GM23338 (cell line): ENCODE results near the gene MASP2. TPM values are rescaled to one million over a fixed set of nuclear protein-coding genes. Genes with fewer than 3 reads are reported as not detected.
"Not testable (repeated sequence)": the region's sequence is repeated elsewhere in the genome, so short reads cannot be mapped to it uniquely, and the experiment has no call there.

ENCODE experiments used
- ATAC-seq: fragments of 200-7000 bp; cut with Tn5 transposase; 3 replicates; pipeline ENCODE4 v1.9.1; 2020
- DNase-seq: peaks from one replicate; pipeline ENCODE4 v3.0.0-alpha.2; 2015; ENCODE audit warnings: low spot score
- H2AFZ ChIP-seq: fragments of 200-600 bp; sonication (generic); 2 replicates; pipeline ENCODE4 v1.8.0; 2016; ENCODE audit warnings: antibody characterized with exemption, mild to moderate bottlenecking, moderate library complexity
- H3F3A ChIP-seq: fragments of 200-600 bp; sonication (generic); replicated peaks from 2 replicates; pipeline ENCODE4 v1.8.0; 2017; ENCODE audit warnings: antibody characterized with exemption, mixed run types, low read depth
- H3K27ac ChIP-seq: fragments of 200-600 bp; sonication (generic); 2 replicates; pipeline ENCODE4 v1.6.1; 2016; ENCODE audit warnings: low read depth
- H3K27me3 ChIP-seq: fragments of 200-600 bp; sonication (generic); 2 replicates; pipeline ENCODE4 v1.8.0; 2016; ENCODE audit warnings: mild to moderate bottlenecking, mixed run types, moderate library complexity; ENCODE audit not compliant: insufficient read depth
- H3K36me3 ChIP-seq: fragments of 200-600 bp; sonication (generic); 2 replicates; pipeline ENCODE4 v1.8.0; 2016; ENCODE audit warnings: mild to moderate bottlenecking; ENCODE audit not compliant: insufficient read depth
- H3K4me1 ChIP-seq: fragments of 200-600 bp; sonication (generic); 2 replicates; pipeline ENCODE4 v1.8.0; 2016; ENCODE audit warnings: mild to moderate bottlenecking, moderate library complexity; ENCODE audit not compliant: insufficient read depth
- H3K4me2 ChIP-seq: fragments of 200-600 bp; sonication (generic); 2 replicates; pipeline ENCODE4 v1.7.1; 2017; ENCODE audit warnings: mixed run types
- H3K4me3 ChIP-seq: fragments of 200-600 bp; sonication (generic); 2 replicates; pipeline ENCODE4 v1.6.1; 2016; ENCODE audit warnings: mixed run types
- H3K79me2 ChIP-seq: fragments of 200-600 bp; sonication (generic); replicated peaks from 2 replicates; pipeline ENCODE4 v1.8.0; 2017; ENCODE audit warnings: mild to moderate bottlenecking; ENCODE audit not compliant: insufficient read depth
- H3K9me2 ChIP-seq: fragments of 200-600 bp; sonication (generic); 2 replicates; pipeline ENCODE4 v1.8.0; 2017; ENCODE audit not compliant: insufficient read depth
- H4K20me1 ChIP-seq: fragments of 200-600 bp; sonication (generic); replicated peaks from 2 replicates; pipeline ENCODE4 v1.8.0; 2017; ENCODE audit warnings: mild to moderate bottlenecking; ENCODE audit not compliant: insufficient read depth
- H3K27ac Mint-ChIP-seq: 2 replicates; pipeline ENCODE4 v1.8.0; 2020; ENCODE audit warnings: inconsistent platforms, mild to moderate bottlenecking, moderate library complexity, mixed read lengths
- H3K27me3 Mint-ChIP-seq: 3 replicates; pipeline ENCODE4 v1.8.0; 2022; ENCODE audit warnings: low read depth, mild to moderate bottlenecking, moderate library complexity, mixed read lengths, inconsistent platforms; ENCODE audit not compliant: insufficient read depth, poor library complexity
- H3K36me3 Mint-ChIP-seq: 3 replicates; pipeline ENCODE4 v1.8.0; 2021; ENCODE audit warnings: low read depth, mild to moderate bottlenecking, inconsistent platforms, moderate library complexity, mixed read lengths
- H3K4me1 Mint-ChIP-seq: 3 replicates; pipeline ENCODE4 v1.8.0; 2020; ENCODE audit warnings: mild to moderate bottlenecking, inconsistent platforms, mixed read lengths
- H3K4me3 Mint-ChIP-seq: 3 replicates; pipeline ENCODE4 v1.8.0; 2021; ENCODE audit warnings: moderate library complexity, mild to moderate bottlenecking, inconsistent platforms, mixed read lengths
- H3K9me3 Mint-ChIP-seq: 3 replicates; pipeline ENCODE4 v1.8.0; 2020; ENCODE audit warnings: moderate library complexity, mild to moderate bottlenecking, inconsistent platforms, mixed read lengths
- CREB1 ChIP-seq: fragments of 250-450 bp; sonication (Bioruptor Pico); IDR thresholded peaks from 2 replicates; pipeline ENCODE4 v1.5.0; 2020; ENCODE audit warnings: low read depth, mild to moderate bottlenecking, moderate library complexity
- CTCF ChIP-seq, 2 experiments: fragments of 200-600 bp in 1 of 2; sonication (generic) in 1 of 2; conservative IDR thresholded peaks; 2 replicates each; pipeline versions ENCODE4 v1.5.1 to v1.6.1; 2016 to 2017; ENCODE audit warnings: antibody characterized with exemption in 2 of 2, low read depth in 2 of 2, mild to moderate bottlenecking in 2 of 2, moderate library complexity in 1 of 2
- ETS1 ChIP-seq: IDR thresholded peaks from 2 replicates; pipeline ENCODE4 v1.6.1; 2016; ENCODE audit warnings: antibody characterized with exemption
- EZH2phosphoT487 ChIP-seq: fragments of 200-600 bp; sonication (generic); IDR thresholded peaks from one replicate; pipeline ENCODE4 v1.8.1; 2018; ENCODE audit warnings: antibody characterized with exemption; ENCODE audit not compliant: unreplicated experiment
- JUNB ChIP-seq: IDR thresholded peaks from one replicate; pipeline ENCODE4 v1.6.1; 2016; ENCODE audit warnings: antibody characterized with exemption; ENCODE audit not compliant: unreplicated experiment
- NANOG ChIP-seq: IDR thresholded peaks from 2 replicates; pipeline ENCODE4 v1.6.1; 2016; ENCODE audit warnings: antibody characterized with exemption, borderline replicate concordance
- REST ChIP-seq: IDR thresholded peaks from one replicate; pipeline ENCODE4 v1.6.1; 2018; ENCODE audit warnings: antibody characterized with exemption; ENCODE audit not compliant: unreplicated experiment
- ZNF331 ChIP-seq: fragments of 250-450 bp; sonication (Bioruptor Pico); IDR thresholded peaks from 2 replicates; pipeline ENCODE4 v1.5.0; 2020; ENCODE audit warnings: low read depth, mild to moderate bottlenecking, moderate library complexity
- polyA plus RNA-seq: library from polyadenylated mRNA; unstranded; fragments of >200 nt; fragmentation: Nextera tagmentation; extraction: Ambion mirVana; gene quantifications from 2 replicates; pipeline ENCODE4 v1.2.1, GENCODE V29; 2016
- total RNA-seq: library from RNA; depleted of rRNA; stranded (reverse); fragments of >200 nt; shearing (Covaris generic); gene quantifications from 2 replicates; pipeline ENCODE4 v1.2.3, GENCODE V29; 2014

The MASP2 gene
- total and polyA plus RNA-seq, 2 experiments from 2014 or later = 0.71 to 1.5 TPM

- TF ChIP-seq REST = no peak
- no peak for TF ChIP-seq EZH2phosphoT487
- no peak for TF ChIP-seq ETS1
- TF ChIP-seq NANOG = no peak
- TF ChIP-seq ZNF331 (CRISPR knock-in tag) = no peak
- no peak for TF ChIP-seq JUNB
Measured at GRCh38 chr1:11078631-11079030, 31.6 kb upstream of the MASP2 start (continued).

- H3K4me2 ChIP-seq, H3K27me3 Mint-ChIP-seq, H3K27ac Mint-ChIP-seq, H3K4me1 ChIP-seq, H4K20me1 ChIP-seq, DNase-seq, H2AFZ ChIP-seq, H3K4me3 ChIP-seq, H3K4me3 Mint-ChIP-seq, H3K9me3 Mint-ChIP-seq, H3F3A ChIP-seq, ATAC-seq, H3K4me1 Mint-ChIP-seq, H3K79me2 ChIP-seq, H3K9me2 ChIP-seq, H3K27me3 ChIP-seq: not testable (repeated sequence)
- peaks cover 60% of the 10 kb centered on the region for H3K36me3 ChIP-seq
- H3K27ac ChIP-seq = peak overlapping the region; percentile 59; the same call in 1 of the 2 replicates
- peaks cover 86% of the 10 kb centered on the region for H3K36me3 Mint-ChIP-seq
Measured at GRCh38 chr1:11073398-11073797, 26.4 kb upstream of the MASP2 start.

- peaks cover 57% of the 10 kb centered on the region for H3K36me3 ChIP-seq
- no peak overlapping the region for H3K4me2 ChIP-seq
- ATAC-seq (peak; percentile 56), DNase-seq (peak; percentile 31)
- H3K36me3 Mint-ChIP-seq = peaks cover 89% of the 10 kb centered on the region
- peaks cover 5% of the 10 kb centered on the region for H4K20me1 ChIP-seq
- H3K27me3 Mint-ChIP-seq = peaks cover 4% of the 10 kb centered on the region
- H2AFZ ChIP-seq = no peak overlapping the region
- 0 out of 2 replicates have a peak, but pooled peaks cover 6% of the 10 kb centered on the region for H3F3A ChIP-seq
- no peaks in the 10 kb centered on the region for H3K9me2 ChIP-seq
- no peaks in the 10 kb centered on the region for H3K79me2 ChIP-seq
- H3K27ac Mint-ChIP-seq = no peak overlapping the region
- no peaks in the 10 kb centered on the region for H3K4me1 ChIP-seq
- 0 out of 2 replicates have a peak overlapping the region, but pooled peaks have one; percentile 59 for H3K27ac ChIP-seq
- no peaks in the 10 kb centered on the region for H3K27me3 ChIP-seq
- H3K4me3 ChIP-seq = no peak overlapping the region
- H3K4me1 Mint-ChIP-seq = peaks cover 6% of the 10 kb centered on the region; the same call in 2 of the 3 replicates
- no peak overlapping the region for H3K4me3 Mint-ChIP-seq
- H3K9me3 Mint-ChIP-seq = no peaks in the 10 kb centered on the region
- TF ChIP-seq CREB1 (CRISPR knock-in tag) = no peak
- TF ChIP-seq NANOG = no peak
- TF ChIP-seq CTCF (conservative IDR thresholded peaks at IDR 0.05; ENCODE audit: low read depth in 2 of 2) = peak in 1 of 2 experiments; percentile 28; a peak in 2 of 4 replicates
Measured at GRCh38 chr1:11072216-11072917, 25.3 kb upstream of the MASP2 start.
